Hair follicular keratinocyte (primary cell): Measurements from ENCODE around the gene PIGL. TPM values are rescaled to one million over a fixed set of nuclear protein-coding genes. Genes with fewer than 3 reads are reported as not detected.

Experiments
- total RNA-seq: library from RNA; depleted of rRNA; stranded (reverse); fragments of >200 nt; gene quantifications from 2 replicates; pipeline ENCODE4 v1.2.3, GENCODE V29; 2015

PIGL gene
- total RNA-seq: 11.9 and 20.4 TPM in 2 replicates

GRCh38 chr17:16217002-16217635, at the start of gene PIGL:
Gene PIGL (plus strand): TSS chr17:16217210. CDS start chr17:16217227, 17 bp downstream.

GRCh38 chr17:16215273-16215964, 1.6 kb upstream of the PIGL start, which contains the start of gene NCOR1:
Gene NCOR1 (minus strand): TSS chr17:16215534. CDS start chr17:16194569, 20,965 bp downstream.

GRCh38 chr17:16353317-16354174, 136.5 kb downstream of the PIGL start, which contains the start of gene CENPV:
Gene CENPV (minus strand): TSS chr17:16353469. CDS start chr17:16353436, 33 bp downstream.

Other genes with a start within 250 kb of the PIGL start
- gene ZSWIM7, start 217.5 kb upstream of the PIGL start, total RNA-seq: 15.6 and 20.3 TPM in 2 replicates
- gene TTC19, start 217.4 kb upstream of the PIGL start, total RNA-seq: 50.4 and 57.9 TPM in 2 replicates
- 53.0 and 64.3 TPM in 2 replicates for gene NCOR1, start 1.7 kb upstream of the PIGL start, total RNA-seq
- gene CENPV, start 136.3 kb downstream of the PIGL start, total RNA-seq: 10.8 and 12.0 TPM in 2 replicates
- gene UBB, start 163.9 kb downstream of the PIGL start, total RNA-seq: 516 and 671 TPM in 2 replicates
- gene TRPV2, start 198.4 kb downstream of the PIGL start, total RNA-seq: 2.0 TPM in 1 of 2 replicates, not detected in the other